ENCODE results near the gene IQSEC1. TPM values are rescaled to one million over a fixed set of nuclear protein-coding genes. Genes with fewer than 3 reads are reported as not detected.

The IQSEC1 gene
- total and polyA plus RNA-seq, 2 donors (not counting 3 experiments of a cell fraction or from before 2014, with no cell fraction given): 5.2 to 18.0 TPM

DNA sequence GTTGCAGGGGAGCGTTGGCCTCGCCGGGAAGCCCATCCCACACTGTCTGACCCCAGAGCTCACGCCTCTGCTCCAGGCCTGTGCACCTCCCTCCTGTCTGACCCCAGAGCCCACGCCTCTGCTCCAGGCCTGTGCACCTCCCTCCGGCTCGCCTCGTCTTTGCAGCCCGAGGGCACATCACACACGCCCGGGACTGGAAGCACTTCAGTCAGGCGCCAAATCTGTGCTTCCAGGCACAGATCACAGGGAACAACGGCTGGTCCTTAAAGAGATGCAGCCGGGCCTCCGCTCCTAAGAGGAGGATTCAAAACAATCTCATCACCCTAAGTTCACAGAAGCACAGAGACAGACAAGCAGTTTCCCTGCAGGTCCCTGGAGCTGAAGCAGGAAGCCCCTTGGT, 128.8 kb downstream of the IQSEC1 start:
- no peaks in the 10 kb centered on the region for H3K9me1 ChIP-seq (replicated peaks; ENCODE audit: control insufficient read depth, extremely low read depth, insufficient read depth, low read length)
- H3K27me3 ChIP-seq (ENCODE audit: control insufficient read depth in 2 of 2, insufficient read depth in 2 of 2, low read length in 2 of 2): no peaks in the 10 kb centered on the region
- FAIRE-seq (no peak), DNase-seq (ENCODE audit: low read depth, low spot score) (no peak)
- no peaks in the 10 kb centered on the region for H4K20me1 ChIP-seq (replicated peaks; ENCODE audit: control insufficient read depth, extremely low read depth, insufficient read depth, low read length)
- peaks cover 0 to 6% of the 10 kb centered on the region in 2 experiments for H3K36me3 ChIP-seq (ENCODE audit: control insufficient read depth in 2 of 2, extremely low read depth in 1 of 2, insufficient read depth in 2 of 2, low read length in 2 of 2)
- ChIA-PET CTCF (no interaction called here), POLR2A (no interaction called here)
- no peaks in the 10 kb centered on the region for H3K79me2 ChIP-seq (ENCODE audit: control insufficient read depth, insufficient read depth, low read length)
- H3K4me1 ChIP-seq (ENCODE audit: control insufficient read depth, extremely low read depth, insufficient read depth, low read length): peaks cover 11% of the 10 kb centered on the region
- no peak overlapping the region for H2AFZ ChIP-seq (ENCODE audit: low read depth, low read length)
- no peak overlapping the region for H3K27ac ChIP-seq (ENCODE audit: insufficient read depth, low read depth, low read length)
- intact Hi-C loops (cut with micrococcal nuclease) (no loop called here), dilution Hi-C loops (cut with MboI; ENCODE audit: extremely low pct_ligation_motif_present, low sequenced_read_pairs) (no loop called here)
- BruUV-seq (replicated peaks): no TSS peak
- no peak overlapping the region for H3K4me3 ChIP-seq (replicated peaks in 1 of 3; ENCODE audit: insufficient read depth in 1 of 3, low read depth in 1 of 3, low read length in 3 of 3)
- TF ChIP-seq POLR2A (IDR thresholded peaks at IDR 0.05; ENCODE audit: low read depth, low read length) (no peak), JUN (IDR thresholded peaks at IDR 0.05; ENCODE audit: borderline replicate concordance, insufficient read depth, insufficient read length, low read depth) (no peak), MYC (IDR thresholded peaks at IDR 0.05; ENCODE audit: low read depth, low read length) (no peak), GATA2 (IDR thresholded peaks at IDR 0.05; ENCODE audit: insufficient read depth, insufficient read length, low read depth, low read length) (no peak), POLR2AphosphoS5 (IDR thresholded peaks at IDR 0.05; ENCODE audit: insufficient read depth, low read depth, low read length) (no peak), FOS (IDR thresholded peaks at IDR 0.05; ENCODE audit: borderline replicate concordance, insufficient read depth, low read length) (no peak), EZH2 (IDR thresholded peaks at IDR 0.05; ENCODE audit: borderline replicate concordance, low read depth, low read length, severe bottlenecking) (no peak)
- TF ChIP-seq, protein P1, sequence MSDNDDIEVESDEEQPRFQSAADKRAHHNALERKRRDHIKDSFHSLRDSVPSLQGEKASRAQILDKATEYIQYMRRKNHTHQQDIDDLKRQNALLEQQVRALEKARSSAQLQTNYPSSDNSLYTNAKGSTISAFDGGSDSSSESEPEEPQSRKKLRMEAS (IDR thresholded peaks at IDR 0.05; ENCODE audit: insufficient read depth, insufficient read length): no peak
- TF ChIP-seq, protein P2, sequence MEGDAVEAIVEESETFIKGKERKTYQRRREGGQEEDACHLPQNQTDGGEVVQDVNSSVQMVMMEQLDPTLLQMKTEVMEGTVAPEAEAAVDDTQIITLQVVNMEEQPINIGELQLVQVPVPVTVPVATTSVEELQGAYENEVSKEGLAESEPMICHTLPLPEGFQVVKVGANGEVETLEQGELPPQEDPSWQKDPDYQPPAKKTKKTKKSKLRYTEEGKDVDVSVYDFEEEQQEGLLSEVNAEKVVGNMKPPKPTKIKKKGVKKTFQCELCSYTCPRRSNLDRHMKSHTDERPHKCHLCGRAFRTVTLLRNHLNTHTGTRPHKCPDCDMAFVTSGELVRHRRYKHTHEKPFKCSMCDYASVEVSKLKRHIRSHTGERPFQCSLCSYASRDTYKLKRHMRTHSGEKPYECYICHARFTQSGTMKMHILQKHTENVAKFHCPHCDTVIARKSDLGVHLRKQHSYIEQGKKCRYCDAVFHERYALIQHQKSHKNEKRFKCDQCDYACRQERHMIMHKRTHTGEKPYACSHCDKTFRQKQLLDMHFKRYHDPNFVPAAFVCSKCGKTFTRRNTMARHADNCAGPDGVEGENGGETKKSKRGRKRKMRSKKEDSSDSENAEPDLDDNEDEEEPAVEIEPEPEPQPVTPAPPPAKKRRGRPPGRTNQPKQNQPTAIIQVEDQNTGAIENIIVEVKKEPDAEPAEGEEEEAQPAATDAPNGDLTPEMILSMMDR (IDR thresholded peaks at IDR 0.05; ENCODE audit: extremely low read depth in 1 of 2, insufficient read depth in 1 of 2, low read depth in 1 of 2, low read length in 2 of 2): no peak
- no peak overlapping the region for H3K4me2 ChIP-seq (ENCODE audit: insufficient read depth, low read length)
- no peak overlapping the region for H3K9ac ChIP-seq (replicated peaks; ENCODE audit: extremely low read depth, insufficient read depth, low read length)
- no peaks in the 10 kb centered on the region for H3K9me3 ChIP-seq (replicated peaks; ENCODE audit: control insufficient read depth, insufficient read depth, low read length)
